Measurements from ENCODE around the gene GNPTAB.

GRCh38 chr12:101783838-101784237 lies 46.9 kb downstream of the GNPTAB start:
- TF ChIP-seq CTCF (IDR thresholded peaks at IDR 0.05): no peak
- TF ChIP-seq EZH2 (IDR thresholded peaks at IDR 0.05; ENCODE audit: borderline replicate concordance, insufficient read depth, low read depth, low read length, poor library complexity, severe bottlenecking): no peak
